Astrocyte (in vitro differentiated cells and primary cell): ENCODE measurements around the gene PLOD1. TPM values are rescaled to one million over a fixed set of nuclear protein-coding genes. Genes with fewer than 3 reads are reported as not detected.
A peak's percentile ranks its signal among the peaks of the same experiment; 100 is the strongest.

Source experiments
- DNase-seq: peaks from one replicate; pipeline ENCODE4 v3.0.0-alpha.2; 2010; ENCODE audit warnings: low read depth
- FAIRE-seq: peaks from 2 replicates; lab custom pipeline; 2011; peaks lifted over from hg19 to GRCh38; lab: Jason Lieb, UNC
- H2AFZ ChIP-seq: 2 replicates; pipeline ENCODE4 v1.6.0; 2012; ENCODE audit warnings: low read depth, low read length, inconsistent platforms
- H3K27ac ChIP-seq: 2 replicates; pipeline ENCODE4 v1.5.1; 2011; ENCODE audit warnings: low read depth, low read length, inconsistent platforms
- H3K27me3 ChIP-seq: 2 replicates; pipeline ENCODE4 v1.6.0; 2011; ENCODE audit warnings: low read length, inconsistent platforms; ENCODE audit not compliant: insufficient read depth
- H3K36me3 ChIP-seq: 2 replicates; pipeline ENCODE4 v1.5.1; 2011; ENCODE audit warnings: low read length, inconsistent platforms; ENCODE audit not compliant: insufficient read depth
- H3K4me1 ChIP-seq: 2 replicates; pipeline ENCODE4 v1.5.1; 2011; ENCODE audit warnings: low read length, inconsistent platforms; ENCODE audit not compliant: insufficient read depth
- H3K4me2 ChIP-seq: 2 replicates; pipeline ENCODE4 v1.6.0; 2012; ENCODE audit warnings: low read length, inconsistent platforms
- H3K4me3 ChIP-seq: 2 replicates; pipeline ENCODE4 v1.5.1; 2011; ENCODE audit warnings: low read depth, mild to moderate bottlenecking, low read length, inconsistent platforms; ENCODE audit not compliant: insufficient read depth
- H3K79me2 ChIP-seq: 2 replicates; pipeline ENCODE4 v1.6.0; 2012; ENCODE audit warnings: mild to moderate bottlenecking, low read length, inconsistent platforms; ENCODE audit not compliant: insufficient read depth
- H3K9ac ChIP-seq: 2 replicates; pipeline ENCODE4 v1.6.0; 2012; ENCODE audit warnings: mild to moderate bottlenecking, low read length, inconsistent platforms
- H3K9me3 ChIP-seq: 2 replicates; pipeline ENCODE4 v1.5.1; 2012; ENCODE audit warnings: low read depth, mild to moderate bottlenecking, low read length, inconsistent platforms; ENCODE audit not compliant: insufficient read depth
- H4K20me1 ChIP-seq: 2 replicates; pipeline ENCODE4 v1.6.0; 2012; ENCODE audit warnings: low read length, inconsistent platforms; ENCODE audit not compliant: insufficient read depth
- H3K27ac Mint-ChIP-seq: one replicate; pipeline ENCODE4 v1.8.0; 2021; ENCODE audit warnings: mild to moderate bottlenecking, mixed read lengths; ENCODE audit not compliant: unreplicated experiment
- H3K27me3 Mint-ChIP-seq: one replicate; pipeline ENCODE4 v1.8.0; 2021; ENCODE audit warnings: low read depth, mixed read lengths; ENCODE audit not compliant: unreplicated experiment
- H3K36me3 Mint-ChIP-seq: one replicate; pipeline ENCODE4 v1.8.0; 2021; ENCODE audit warnings: low read depth, mixed read lengths; ENCODE audit not compliant: unreplicated experiment
- H3K4me1 Mint-ChIP-seq: one replicate; pipeline ENCODE4 v1.8.0; 2021; ENCODE audit warnings: low read depth, mixed read lengths; ENCODE audit not compliant: unreplicated experiment
- H3K4me3 Mint-ChIP-seq: one replicate; pipeline ENCODE4 v1.8.0; 2021; ENCODE audit warnings: mild to moderate bottlenecking, moderate library complexity, mixed read lengths; ENCODE audit not compliant: unreplicated experiment
- H3K9me3 Mint-ChIP-seq: one replicate; pipeline ENCODE4 v1.8.0; 2021; ENCODE audit warnings: mild to moderate bottlenecking, mixed read lengths; ENCODE audit not compliant: unreplicated experiment
- CTCF ChIP-seq: IDR thresholded peaks from 2 replicates; pipeline ENCODE4 v1.5.1; 2011; ENCODE audit warnings: low read depth, mild to moderate bottlenecking, inconsistent platforms, low read length, moderate library complexity; ENCODE audit not compliant: insufficient read depth
- EZH2 ChIP-seq: IDR thresholded peaks from 2 replicates; pipeline ENCODE4 v1.6.1; 2012; ENCODE audit warnings: mild to moderate bottlenecking, low read length, inconsistent platforms; ENCODE audit not compliant: insufficient read depth
- total RNA-seq: library from RNA; stranded (reverse); gene quantifications from 2 replicates; pipeline ENCODE4 v1.2.1, GENCODE V29; 2021

PLOD1 gene
- total RNA-seq, 1 donor from 2014 or later, result 375 TPM

GRCh38 chr1:11998636-11999035 lies 64.1 kb downstream of the PLOD1 start:
- Mint-ChIP-seq H3K27me3 (no peaks in the 10 kb centered on the region), H3K36me3 (peaks cover 40% of the 10 kb centered on the region), H3K27ac (no peak overlapping the region), H3K4me1 (peaks cover 3% of the 10 kb centered on the region), H3K9me3 (peaks cover 3% of the 10 kb centered on the region), H3K4me3 (no peak overlapping the region)
- no peaks in the 10 kb centered on the region for H3K79me2 ChIP-seq
- peaks cover 35% of the 10 kb centered on the region for H3K36me3 ChIP-seq
- no peak for FAIRE-seq
- no peak overlapping the region for H2AFZ ChIP-seq
- no peak overlapping the region for H3K4me3 ChIP-seq
- H3K27ac ChIP-seq, result no peak overlapping the region
- no peak overlapping the region for H3K4me2 ChIP-seq
- DNase-seq, result no peak
- H3K9me3 ChIP-seq, result no peaks in the 10 kb centered on the region
- H3K9ac ChIP-seq, result no peak overlapping the region
- TF ChIP-seq EZH2, result no peak
- no peak for TF ChIP-seq CTCF
- H3K27me3 ChIP-seq, result no peaks in the 10 kb centered on the region
- peaks cover 10% of the 10 kb centered on the region for H3K4me1 ChIP-seq
- peaks cover 17% of the 10 kb centered on the region for H4K20me1 ChIP-seq

- H3K36me3 ChIP-seq, result peaks cover 38% of the 10 kb centered on the region
- H3K4me1 ChIP-seq, result peaks cover 10% of the 10 kb centered on the region
- H3K27me3 ChIP-seq, result no peaks in the 10 kb centered on the region
- Mint-ChIP-seq H3K27ac (no peak overlapping the region), H3K36me3 (peaks cover 42% of the 10 kb centered on the region), H3K4me3 (no peak overlapping the region), H3K4me1 (peaks cover 3% of the 10 kb centered on the region), H3K9me3 (peaks cover 3% of the 10 kb centered on the region), H3K27me3 (no peaks in the 10 kb centered on the region)
- no peak for FAIRE-seq
- no peak overlapping the region for H3K9ac ChIP-seq
- peaks cover 17% of the 10 kb centered on the region for H4K20me1 ChIP-seq
- no peak overlapping the region for H3K27ac ChIP-seq
- H3K4me2 ChIP-seq, result no peak overlapping the region
- no peak for TF ChIP-seq CTCF
- TF ChIP-seq EZH2, result no peak
- no peaks in the 10 kb centered on the region for H3K9me3 ChIP-seq
- no peak overlapping the region for H3K4me3 ChIP-seq
- H3K79me2 ChIP-seq, result no peaks in the 10 kb centered on the region
- no peak for DNase-seq
- no peak overlapping the region for H2AFZ ChIP-seq
These were observed 64.7 kb downstream of the PLOD1 start for GRCh38 chr1:11999236-11999635.

- Histone ChIP-seq H3K4me3 (no peak overlapping the region), H2AFZ (no peak overlapping the region), H3K9ac (no peak overlapping the region), H3K27me3 (no peaks in the 10 kb centered on the region), H3K27ac (no peak overlapping the region), H3K4me1 (peaks cover 10% of the 10 kb centered on the region), H3K9me3 (no peaks in the 10 kb centered on the region), H3K4me2 (no peak overlapping the region), H3K36me3 (peaks cover 53% of the 10 kb centered on the region), H4K20me1 (peaks cover 12% of the 10 kb centered on the region), H3K79me2 (no peaks in the 10 kb centered on the region)
- H3K36me3 Mint-ChIP-seq, result peaks cover 46% of the 10 kb centered on the region
- no peak overlapping the region for H3K4me3 Mint-ChIP-seq
- no peaks in the 10 kb centered on the region for H3K9me3 Mint-ChIP-seq
- H3K27ac Mint-ChIP-seq, result peak overlapping the region; percentile 12
- DNase-seq, result no peak
- no peak for FAIRE-seq
- no peaks in the 10 kb centered on the region for H3K27me3 Mint-ChIP-seq
- peaks cover 3% of the 10 kb centered on the region for H3K4me1 Mint-ChIP-seq
- TF ChIP-seq CTCF (peak; percentile 41), EZH2 (no peak)
These were observed 66.9 kb downstream of the PLOD1 start for GRCh38 chr1:12001249-12001917.
